22Rv1 (cell line): Measurements from ENCODE around the gene BICRAL.

Experiments used
- ZFX ChIP-seq: fragments of 450-650 bp; IDR thresholded peaks from 2 replicates; pipeline ENCODE4 v1.6.1; 2017; ENCODE audit warnings: antibody characterized with exemption, borderline replicate concordance
- TF ChIP-seq, protein P1 (sequence below): fragments of 450-650 bp; IDR thresholded peaks from 2 replicates; pipeline ENCODE4 v1.5.1; 2017; ENCODE audit warnings: mild to moderate bottlenecking

DNA sequence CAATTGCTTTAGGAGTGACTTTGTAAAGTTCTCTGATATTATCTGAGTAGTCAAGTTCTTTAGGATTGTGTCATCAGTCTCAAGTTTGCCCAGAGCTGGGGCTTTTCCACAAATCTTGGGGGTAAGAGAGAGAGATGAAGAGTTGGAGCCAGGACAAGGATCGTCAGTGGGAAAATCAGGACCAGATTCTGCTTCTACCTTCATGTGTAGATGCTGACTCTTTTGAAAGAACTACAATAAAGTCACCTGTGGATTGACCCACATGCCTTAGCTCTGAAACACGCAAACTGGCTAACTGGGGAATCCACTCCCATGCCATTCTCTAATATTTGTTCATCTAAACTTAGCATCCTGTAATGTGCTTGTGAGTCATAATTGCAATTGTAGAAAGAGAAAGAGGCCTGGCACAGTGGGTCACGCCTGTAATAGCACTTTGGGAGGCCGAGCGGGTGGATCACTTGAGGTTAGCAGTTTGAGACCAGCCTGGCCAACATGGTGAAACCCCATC is 15.6 kb upstream of the BICRAL start:
- TF ChIP-seq, protein P1, sequence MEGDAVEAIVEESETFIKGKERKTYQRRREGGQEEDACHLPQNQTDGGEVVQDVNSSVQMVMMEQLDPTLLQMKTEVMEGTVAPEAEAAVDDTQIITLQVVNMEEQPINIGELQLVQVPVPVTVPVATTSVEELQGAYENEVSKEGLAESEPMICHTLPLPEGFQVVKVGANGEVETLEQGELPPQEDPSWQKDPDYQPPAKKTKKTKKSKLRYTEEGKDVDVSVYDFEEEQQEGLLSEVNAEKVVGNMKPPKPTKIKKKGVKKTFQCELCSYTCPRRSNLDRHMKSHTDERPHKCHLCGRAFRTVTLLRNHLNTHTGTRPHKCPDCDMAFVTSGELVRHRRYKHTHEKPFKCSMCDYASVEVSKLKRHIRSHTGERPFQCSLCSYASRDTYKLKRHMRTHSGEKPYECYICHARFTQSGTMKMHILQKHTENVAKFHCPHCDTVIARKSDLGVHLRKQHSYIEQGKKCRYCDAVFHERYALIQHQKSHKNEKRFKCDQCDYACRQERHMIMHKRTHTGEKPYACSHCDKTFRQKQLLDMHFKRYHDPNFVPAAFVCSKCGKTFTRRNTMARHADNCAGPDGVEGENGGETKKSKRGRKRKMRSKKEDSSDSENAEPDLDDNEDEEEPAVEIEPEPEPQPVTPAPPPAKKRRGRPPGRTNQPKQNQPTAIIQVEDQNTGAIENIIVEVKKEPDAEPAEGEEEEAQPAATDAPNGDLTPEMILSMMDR, result no peak
- TF ChIP-seq ZFX, result no peak
